HG03442 (cell line): ENCODE data around the gene FAM222B.
A peak's percentile ranks its signal among the peaks of the same experiment; 100 is the strongest.
"Not testable (repeated sequence)": the region's sequence is repeated elsewhere in the genome, so short reads cannot be mapped to it uniquely, and the experiment has no call there.

Source experiments
- ATAC-seq: cut with Tn5 transposase; IDR thresholded peaks from one replicate; pipeline ENCODE4 v1.9.1; 2021; ENCODE audit warnings: mild to moderate bottlenecking, moderate library complexity; ENCODE audit not compliant: unreplicated experiment

The FAM222B gene

GRCh38 chr17:28734712-28735241, 107.8 kb downstream of the FAM222B start:
- no peak for ATAC-seq

GRCh38 chr17:28733346-28733745, 109.2 kb downstream of the FAM222B start:
- ATAC-seq, result no peak

- ATAC-seq, result no peak
These were observed 112.7 kb downstream of the FAM222B start for GRCh38 chr17:28729950-28730330.

DNA sequence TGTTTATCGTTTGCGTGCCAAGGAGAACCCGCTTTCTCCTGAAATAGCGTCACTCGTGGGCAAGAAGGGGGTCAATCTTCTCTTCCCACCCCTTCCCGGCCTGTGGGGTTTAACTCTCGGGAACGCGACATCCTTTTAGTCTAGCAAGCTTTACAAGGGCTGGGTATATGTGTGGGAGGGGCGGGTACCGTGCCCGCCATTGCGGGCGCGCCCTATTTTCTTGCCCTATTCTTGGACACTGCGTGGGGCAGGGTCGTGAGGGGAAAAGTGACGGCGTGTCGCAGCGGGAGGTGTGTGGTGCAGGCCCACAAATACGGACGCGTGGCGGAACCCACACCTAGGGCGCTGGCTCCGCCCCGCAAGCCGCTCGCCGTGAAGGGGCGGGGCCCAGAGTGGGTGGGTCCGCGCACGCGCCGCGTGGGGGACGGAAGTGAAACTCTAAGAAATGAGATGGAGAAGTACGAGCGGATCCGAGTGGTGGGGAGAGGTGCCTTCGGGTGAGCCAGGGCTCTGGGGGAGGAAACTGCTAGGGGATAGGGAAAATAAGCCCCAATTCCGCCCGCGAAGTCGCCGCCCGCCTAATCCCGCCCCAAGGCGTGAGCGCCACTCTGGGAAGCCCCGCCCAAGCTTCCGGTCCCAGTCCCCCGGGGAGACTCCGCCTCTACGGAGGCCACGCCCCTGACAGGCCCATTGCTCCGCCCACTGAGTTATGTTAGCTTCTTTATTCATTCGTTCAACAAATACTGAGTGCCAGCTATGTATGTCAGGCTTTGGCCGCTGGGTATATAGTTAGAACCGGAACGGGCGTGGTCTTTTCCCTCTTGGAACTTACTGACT, 114.0 kb downstream of the FAM222B start, which contains the start of gene NEK8:
TSS of gene NEK8 (plus strand) at position 425 of the 837 bp plus-strand sequence. CDS start at position 451, 26 bp downstream.
- ATAC-seq, result peak; percentile 35

- ATAC-seq, result peak; percentile 39
These were observed 115.7 kb downstream of the FAM222B start for GRCh38 chr17:28726627-28727491.

DNA sequence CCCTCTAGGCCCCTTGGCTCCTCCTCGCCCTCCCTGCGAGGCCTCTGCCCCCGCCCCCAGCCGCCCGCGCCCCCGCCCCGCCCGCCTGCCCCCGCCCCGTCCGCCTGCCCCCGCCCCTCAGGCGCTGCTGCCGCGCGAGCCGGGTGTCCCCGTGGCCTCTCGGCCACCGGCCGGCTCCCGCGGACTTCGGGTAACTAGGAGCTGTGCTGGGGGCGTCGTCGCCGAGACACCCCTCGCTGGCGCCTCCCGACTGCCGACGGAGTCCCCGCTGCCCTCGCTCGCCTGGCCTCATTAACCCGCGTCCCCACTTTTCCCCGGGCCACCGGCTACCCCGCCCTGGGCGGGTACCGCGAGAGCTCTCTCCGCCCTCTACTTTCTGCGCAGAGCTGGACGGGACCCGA, 116.4 kb downstream of the FAM222B start, which contains the start of gene TLCD1:
TSS of gene TLCD1 (minus strand) at position 8 of the 401 bp plus-strand sequence. CDS start 136 bp downstream, outside the sequence.
- peak; percentile 6 for ATAC-seq

DNA sequence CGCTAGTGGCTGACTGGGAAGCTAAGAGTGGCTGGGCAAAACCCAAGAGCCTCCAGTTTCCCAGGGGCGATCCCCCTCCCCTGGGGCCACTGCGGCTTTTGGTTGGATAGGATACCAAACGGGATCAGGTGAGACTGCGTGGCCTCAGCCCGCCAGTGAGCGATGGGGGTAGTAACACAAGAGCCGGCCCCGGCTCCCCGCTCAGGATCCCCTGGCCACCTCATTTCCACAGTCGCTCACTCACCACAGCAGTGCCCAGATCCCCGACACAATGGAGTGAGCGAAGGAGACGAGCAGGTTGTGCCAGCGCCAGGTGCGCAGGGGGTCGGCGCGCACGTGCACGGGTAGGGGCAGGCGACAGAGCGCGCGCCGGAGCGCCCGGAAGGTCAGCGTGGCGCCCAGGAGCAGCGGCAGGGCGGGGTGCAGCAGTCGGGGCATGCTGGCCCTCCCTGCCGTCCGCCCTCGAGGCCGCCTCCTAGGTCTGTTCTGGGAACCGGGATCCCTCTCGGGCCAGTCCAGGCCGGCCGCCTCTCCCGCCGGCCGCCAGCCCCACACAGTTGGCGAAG, 116.8 kb downstream of the FAM222B start:
- peak; percentile 4 for ATAC-seq

- ATAC-seq, result no peak
These were observed 117.4 kb downstream of the FAM222B start for GRCh38 chr17:28725166-28725659.

DNA sequence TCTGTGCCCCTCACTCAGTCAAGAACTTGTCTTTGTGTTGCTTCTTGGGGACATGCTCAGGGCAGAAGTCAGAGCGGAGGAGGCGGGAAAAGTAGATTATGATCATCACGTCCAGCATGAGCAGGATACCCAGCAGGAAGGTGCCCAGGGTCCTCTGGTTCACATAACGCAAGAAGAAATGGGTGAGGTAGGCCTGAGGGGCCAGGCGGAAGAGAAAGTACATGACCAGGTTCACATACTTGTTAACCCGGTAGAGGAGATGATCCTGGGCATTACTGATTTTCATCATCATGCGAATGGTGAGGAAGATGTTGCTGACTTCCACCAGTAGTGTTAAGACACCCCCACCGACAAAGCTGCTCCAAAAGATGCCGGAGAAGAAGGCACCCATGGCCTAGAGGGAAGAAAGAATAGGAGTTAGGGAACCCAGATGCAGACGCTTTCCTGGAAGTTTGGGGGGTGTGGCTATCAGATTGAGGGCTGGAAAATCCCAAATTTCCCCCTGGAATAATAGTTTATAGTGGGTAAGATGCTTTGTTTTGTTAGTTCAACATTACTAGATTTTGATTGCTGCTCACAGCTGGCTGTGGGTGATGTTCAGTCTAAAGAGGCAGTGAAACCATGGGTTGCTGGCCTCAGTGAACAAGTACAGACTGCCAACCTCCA, 118.0 kb downstream of the FAM222B start:
- no peak for ATAC-seq

DNA sequence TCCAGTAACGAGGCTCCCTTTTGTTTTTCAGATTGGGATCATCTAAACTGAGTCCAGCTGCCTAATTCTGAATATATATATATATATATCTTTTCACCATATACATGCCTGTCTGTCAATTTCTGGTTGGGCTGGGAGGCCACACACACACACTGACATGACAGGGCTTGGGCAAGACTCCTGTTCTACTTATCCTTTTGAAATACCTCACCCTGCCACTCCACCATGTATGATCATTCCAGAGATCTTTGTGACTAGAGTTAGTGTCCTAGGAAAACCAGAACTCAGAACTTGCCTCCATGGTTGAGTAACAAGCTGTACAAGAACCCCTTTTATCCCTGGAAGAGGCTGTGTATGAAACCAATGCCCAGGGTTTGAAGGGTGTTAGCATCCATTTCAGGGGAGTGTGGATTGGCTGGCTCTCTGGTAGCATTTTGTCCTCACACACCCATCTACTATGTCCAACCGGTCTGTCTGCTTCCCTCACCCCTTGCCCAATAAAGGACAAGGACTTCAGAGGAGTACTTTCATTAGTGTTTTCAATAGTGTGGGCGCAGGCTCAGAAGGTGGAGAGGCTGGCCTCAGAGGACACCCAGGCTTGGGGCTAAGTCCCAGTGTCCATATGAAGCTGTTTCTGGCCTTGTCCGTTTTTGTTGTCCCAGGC, 118.6 kb downstream of the FAM222B start:
- ATAC-seq, result not testable (repeated sequence)

DNA sequence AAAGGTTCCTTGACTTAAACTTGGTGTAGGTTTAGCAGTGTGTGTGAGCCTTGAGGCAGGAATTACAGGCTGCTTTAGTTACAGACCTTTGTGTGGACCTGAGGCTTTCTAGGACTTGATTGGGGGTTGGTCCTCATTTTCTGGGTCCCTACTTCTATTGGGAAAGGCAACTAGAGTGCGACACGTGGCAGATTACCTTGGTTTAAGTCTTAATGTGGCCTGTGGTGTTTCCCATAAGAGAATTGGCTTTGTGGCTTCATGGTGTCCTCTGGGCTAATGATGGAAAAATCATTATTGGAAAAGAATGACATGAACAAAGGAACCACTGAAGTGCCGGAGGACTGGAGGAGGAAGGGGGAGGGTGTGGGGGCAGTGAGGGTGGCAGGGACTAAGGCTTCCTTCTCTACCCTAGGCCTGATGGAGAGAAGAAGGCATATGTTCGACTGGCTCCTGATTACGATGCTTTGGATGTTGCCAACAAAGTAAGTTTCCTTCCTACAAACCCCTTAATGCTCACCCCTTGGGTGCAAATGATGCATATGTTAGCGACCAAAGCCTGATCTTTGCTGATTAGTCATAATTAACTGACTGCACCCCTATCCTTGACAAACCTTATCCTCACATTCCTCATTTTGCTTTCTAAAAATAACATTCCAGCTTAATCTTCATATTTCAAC, 119.3 kb downstream of the FAM222B start:
- ATAC-seq, result no peak

- no peak for ATAC-seq
These were observed 120.0 kb downstream of the FAM222B start for GRCh38 chr17:28722417-28723158.

- ATAC-seq, result not testable (repeated sequence)
These were observed 121.6 kb downstream of the FAM222B start for GRCh38 chr17:28720997-28721329.

DNA sequence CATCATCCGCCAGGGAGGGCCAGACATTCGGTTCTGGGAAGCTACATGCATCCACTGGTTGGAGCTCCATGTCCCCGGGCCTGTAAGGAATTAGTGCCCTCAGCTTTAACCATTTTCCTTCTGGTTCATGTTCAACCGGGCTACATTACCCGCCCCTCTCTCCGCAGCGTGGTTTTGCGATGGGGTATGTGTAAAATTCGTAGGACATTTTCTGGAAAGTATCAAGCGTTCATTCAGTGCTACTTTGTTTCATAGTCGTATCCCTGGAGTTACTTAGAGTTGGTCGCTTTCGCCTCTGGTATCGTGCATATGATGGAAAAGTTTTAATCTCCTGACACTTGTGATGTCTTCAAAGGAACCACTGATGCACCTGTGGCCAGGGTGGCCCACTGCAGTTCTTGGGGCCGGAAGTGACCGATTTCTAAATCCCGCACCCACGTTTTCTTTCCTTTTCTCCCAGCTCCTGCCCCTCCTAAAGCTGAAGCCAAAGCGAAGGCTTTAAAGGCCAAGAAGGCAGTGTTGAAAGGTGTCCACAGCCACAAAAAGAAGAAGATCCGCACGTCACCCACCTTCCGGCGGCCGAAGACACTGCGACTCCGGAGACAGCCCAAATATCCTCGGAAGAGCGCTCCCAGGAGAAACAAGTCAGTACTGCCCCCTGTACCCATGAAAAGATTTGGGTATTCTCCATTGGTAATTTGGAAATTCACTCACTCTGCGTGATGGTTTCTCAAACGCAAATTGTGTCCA, 122.2 kb downstream of the FAM222B start:
- ATAC-seq, result no peak

- no peak for ATAC-seq
These were observed 123.6 kb downstream of the FAM222B start for GRCh38 chr17:28719021-28719433.

DNA sequence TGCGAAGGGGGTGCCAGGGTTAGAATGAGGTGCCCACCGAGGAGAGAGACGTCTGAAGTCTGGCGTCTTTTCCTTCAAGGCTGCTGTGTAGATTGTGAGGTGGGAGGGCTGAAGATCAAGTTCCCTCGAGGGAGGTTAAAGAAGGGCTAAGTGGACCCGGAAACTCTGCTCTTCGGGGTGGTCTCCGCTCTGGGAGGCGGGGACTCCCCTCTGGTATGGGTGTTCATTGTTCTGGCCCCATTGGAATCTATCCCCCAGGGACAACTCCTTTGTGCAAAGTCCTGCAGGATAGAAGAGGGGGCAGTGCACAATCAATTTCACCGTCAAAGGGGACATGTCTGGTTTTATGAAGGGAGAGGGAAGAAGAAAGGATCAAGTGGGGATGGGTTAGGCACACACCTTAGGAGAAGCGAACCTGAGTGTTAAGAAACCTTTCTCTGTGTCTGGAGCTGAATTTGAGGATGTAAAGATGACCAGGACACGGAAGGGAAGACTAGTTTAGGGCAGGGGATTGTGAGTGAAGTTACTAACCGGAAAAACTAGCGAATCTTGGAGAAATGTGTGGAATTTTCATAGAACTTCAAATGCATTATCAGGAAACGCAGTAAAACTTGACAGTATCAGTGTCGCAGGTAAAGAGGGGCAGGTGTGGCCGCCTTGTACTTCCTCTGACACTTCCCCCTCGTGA, 124.1 kb downstream of the FAM222B start:
- no peak for ATAC-seq

GRCh38 chr17:28717578-28718332, 124.8 kb downstream of the FAM222B start, which contains the start of gene RAB34:
Gene RAB34 (minus strand): TSS chr17:28717868. CDS start chr17:28717266, 602 bp downstream.
- no peak for ATAC-seq
